HK-2 (cell line): ENCODE results near the gene C17orf75.

Experiments
- DNase-seq: peaks from one replicate; pipeline ENCODE4 v3.0.0-alpha.2; 2018; ENCODE audit not compliant: unreplicated experiment

The C17orf75 gene

DNA sequence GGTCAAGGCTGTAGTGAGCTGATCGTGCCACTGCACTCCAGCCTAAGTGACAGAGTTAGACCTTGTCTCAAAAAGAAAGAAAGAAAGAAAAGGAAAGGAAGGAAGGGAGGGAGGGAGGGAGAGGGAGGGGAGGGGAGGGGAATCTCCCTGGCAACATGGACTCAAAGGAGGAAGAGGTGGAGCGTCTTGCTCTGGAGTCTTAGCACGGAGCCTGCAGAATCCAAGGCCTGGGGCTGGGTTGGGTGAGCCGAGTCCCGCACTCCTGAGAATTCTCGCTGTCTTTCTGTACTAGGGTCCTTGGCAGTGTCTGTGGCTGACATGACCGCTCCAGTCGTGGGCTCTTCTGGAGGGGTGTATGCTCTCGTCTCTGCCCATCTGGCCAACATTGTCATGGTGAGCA, 36.9 kb downstream of the C17orf75 start:
- no peak for DNase-seq

GRCh38 chr17:32303781-32304288, 38.1 kb downstream of the C17orf75 start:
- DNase-seq, result no peak

DNA sequence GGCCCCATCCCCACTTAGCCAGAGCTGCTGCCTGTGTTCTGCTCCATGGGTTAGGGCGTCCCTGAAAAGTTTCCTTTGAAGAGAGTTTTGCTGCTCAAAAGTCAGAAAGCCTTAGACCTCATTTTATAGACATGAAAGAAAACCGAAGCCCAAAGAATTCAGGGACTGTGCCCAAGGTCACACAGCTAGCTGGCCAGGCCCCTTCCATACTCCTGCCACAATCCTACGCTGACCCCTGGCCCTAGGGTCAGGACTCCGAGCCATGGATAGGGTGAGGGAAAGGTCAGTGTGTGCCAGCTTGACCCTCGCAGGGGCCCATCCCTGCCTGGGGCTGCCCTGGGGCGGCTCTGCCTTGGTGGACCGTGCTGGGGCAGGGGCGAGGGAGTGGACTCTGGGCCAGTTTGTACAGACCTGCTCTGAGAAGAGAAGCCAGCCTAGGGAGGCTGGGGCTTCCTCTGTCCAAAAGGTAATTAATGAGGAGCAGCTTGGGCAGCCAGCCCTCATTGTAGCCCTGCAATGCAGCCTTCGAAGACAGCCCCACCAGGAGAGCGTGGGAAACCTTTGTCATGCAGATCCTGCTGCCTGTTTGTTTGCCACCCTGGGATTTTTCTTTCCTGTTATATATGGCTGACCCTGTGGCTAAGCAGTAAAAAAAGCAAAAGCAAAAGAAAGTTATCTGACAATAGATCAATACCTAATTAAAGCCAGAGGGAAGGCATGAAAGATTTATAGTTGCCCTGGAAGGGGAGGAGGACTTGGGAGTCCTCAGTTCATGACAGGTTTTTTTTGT, 38.9 kb downstream of the C17orf75 start:
- DNase-seq, result no peak

DNA sequence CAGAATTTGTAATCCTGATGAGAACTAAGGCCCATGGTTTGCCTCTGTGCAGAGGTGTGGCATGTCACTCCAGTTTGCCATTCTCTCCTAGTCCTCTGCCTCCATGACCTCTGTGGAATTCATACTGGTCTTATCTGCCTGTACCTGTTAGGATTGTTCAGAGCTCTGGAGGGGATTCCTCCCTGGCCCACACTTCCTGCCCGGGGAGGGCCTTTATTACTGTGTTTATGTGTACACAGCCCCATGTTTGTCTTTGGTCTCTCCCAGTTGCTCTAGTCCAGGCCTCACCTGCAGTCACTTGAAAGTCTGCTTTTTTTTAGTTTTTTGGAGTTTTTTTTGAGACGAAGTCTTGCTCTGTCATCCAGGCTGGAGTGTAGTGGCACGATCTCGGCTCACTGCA, 39.9 kb downstream of the C17orf75 start:
- DNase-seq, result no peak

- no peak for DNase-seq
Measured at GRCh38 chr17:32299580-32300164, 42.3 kb downstream of the C17orf75 start.

GRCh38 chr17:32298721-32299579, 43.0 kb downstream of the C17orf75 start:
- no peak for DNase-seq

DNA sequence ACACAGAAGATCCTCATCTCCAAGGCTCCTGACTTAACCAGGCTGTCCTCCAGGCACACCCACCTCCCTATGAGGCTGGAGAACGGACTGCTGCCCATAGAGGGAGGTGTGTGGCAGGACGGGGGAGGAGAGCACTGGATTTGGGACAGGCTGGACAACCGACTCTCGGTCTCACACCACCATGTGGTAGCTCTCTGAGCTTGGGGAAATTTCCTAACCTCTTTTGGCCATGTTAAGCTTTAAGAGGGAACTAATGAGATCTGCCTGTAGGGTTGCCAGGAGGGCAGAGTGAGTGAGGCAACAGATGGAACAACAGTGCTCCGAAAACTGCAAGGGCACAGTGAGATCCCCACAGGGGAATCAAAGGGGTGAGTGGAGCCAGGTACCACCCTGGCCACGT, 43.7 kb downstream of the C17orf75 start:
- no peak for DNase-seq

DNA sequence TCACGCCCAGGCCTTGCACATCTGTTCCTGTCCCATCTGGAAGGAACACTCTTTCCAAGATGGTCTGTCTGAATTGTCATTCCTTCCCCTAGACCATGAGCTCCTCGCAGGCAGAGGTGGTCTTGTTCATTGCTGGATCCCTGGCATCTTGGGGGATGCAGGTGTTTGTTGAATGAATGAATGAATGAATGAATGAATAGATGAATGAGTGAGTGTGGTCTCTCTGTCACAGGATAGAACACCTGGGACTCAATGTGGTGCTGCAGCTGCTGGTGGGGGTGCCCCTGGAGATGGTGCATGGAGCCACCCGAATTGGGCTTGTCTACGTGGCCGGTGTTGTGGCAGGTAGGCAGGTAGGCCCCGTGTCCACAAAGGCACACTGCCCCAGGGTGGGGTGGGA, 44.1 kb downstream of the C17orf75 start:
- DNase-seq, result no peak

DNA sequence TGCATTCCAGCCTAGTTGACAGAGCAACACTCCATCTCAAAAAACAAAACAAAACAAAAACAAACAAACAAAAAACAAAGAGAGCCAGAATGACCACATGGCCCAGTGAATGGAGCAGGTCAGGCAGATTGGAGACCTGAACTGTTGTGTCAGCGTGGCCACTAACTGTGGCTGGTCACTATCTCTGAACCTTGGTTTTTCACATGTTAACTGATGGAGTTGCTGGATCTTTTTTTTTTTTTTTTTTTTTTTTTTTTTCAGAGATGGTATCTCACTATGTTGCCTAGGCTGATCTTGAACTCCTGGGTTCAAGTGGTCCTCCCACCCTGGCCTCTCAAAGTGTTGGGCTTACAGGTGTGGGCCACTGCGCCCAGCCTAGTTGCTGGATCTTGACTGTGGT, 44.5 kb downstream of the C17orf75 start:
- DNase-seq, result no peak

DNA sequence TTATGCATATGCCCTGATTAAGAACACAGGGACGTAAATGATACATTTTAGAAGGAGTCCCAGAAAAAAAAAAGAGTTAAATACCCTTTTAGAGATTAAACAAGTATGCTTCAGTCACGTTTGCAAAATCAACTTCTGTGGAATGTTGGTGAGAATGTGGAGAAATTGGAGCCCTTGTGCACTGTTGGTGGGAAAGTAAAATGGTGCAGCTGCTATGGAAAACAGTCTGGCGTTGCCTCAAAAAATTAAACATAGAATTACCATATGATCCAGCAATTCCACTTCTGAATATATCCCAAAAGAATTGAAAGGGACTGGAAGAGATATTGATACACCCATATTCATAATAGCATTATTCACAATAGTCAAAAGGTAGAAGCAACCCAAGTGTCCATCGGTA, 49.9 kb downstream of the C17orf75 start:
- no peak for DNase-seq

DNA sequence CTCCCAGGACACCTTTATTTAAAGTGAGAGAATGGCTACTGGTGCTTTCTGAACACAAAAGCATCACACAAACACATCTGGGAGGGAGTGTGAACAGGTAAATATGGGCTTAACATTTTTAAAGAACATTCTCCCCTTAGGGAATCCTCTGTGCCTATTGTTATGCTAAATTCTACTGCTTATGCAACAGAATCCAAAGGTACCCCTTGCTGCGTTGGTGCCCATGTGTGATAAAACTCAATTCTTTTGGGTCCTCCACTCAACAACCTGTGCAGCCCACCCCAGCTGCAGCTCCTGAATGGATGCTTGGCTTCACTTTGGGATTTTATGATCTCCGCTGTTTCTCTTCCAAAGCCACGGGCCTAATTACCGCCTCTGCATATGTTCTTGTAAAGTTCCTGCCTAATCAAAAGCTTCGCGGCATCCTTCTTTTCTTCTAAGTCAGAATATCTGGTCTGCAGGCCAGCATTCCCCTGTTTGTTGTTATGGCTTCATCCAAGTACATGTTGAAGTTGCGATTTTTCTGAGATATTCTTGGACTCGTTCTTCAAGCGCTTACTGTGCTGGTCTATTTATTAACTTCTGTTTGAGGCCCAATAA, 52.4 kb downstream of the C17orf75 start:
- DNase-seq, result no peak

- DNase-seq, result no peak
Measured at GRCh38 chr17:32288615-32289014, 53.4 kb downstream of the C17orf75 start.

- no peak for DNase-seq
Measured at GRCh38 chr17:32287804-32288511, 54.0 kb downstream of the C17orf75 start.

- no peak for DNase-seq
Measured at GRCh38 chr17:32286518-32286900, 55.5 kb downstream of the C17orf75 start.

DNA sequence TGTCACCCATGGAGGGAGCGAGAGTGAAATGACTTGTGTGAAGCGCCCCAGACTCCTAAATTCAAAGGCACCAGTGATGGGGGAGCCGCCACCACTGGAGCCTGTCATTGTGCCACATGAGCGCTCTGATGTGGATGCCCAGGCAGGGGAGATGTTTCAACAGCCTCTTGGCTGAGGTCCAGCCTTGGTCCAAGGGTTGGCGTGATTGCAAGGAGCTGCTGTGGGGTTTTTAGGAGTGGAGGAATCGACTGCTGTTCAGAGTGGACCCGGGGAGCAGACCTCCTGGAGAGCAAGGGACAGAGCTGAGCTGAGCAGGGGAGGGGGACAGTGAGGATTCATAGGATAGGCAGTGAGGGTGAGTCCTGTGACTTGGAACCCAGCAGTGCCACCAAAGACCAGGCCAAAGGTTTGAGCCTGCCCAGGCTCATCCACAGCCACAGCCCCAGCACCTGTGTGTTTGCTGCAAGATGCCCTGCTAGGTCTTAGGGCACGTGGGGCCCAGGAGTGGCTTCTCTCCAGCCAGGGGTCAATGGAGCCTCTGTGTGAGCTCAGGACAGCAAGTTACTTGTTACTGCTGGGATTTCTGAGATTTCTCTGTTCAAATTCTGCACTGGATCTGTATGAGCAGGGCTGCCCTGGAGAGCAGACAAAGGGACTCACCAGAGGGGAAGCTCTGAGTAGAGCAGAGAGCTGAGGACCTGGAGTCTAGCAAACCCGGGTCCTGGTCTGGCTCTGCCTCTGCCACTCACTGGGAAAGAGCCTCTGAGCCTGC, 56.0 kb downstream of the C17orf75 start:
- no peak for DNase-seq

DNA sequence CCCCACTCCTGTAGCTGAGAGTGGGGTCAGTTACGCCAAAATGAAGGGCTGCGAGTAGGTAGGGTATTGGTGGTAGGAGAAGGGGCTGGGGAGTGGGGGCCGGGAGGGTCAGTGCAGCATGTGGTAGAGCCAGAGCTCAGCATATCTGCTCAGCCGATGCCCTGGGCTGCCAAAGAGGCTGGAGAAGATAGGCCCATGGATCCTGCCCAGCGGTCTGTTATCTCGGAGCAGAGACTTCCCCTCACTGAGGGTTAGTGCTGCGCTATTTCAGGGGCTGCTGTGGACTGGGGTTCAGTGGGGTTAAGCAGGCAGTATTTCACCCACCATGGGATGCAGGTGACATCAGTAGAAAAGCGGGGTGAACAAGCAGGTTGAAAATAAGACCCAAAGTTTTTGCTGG, 56.7 kb downstream of the C17orf75 start:
- DNase-seq, result no peak

DNA sequence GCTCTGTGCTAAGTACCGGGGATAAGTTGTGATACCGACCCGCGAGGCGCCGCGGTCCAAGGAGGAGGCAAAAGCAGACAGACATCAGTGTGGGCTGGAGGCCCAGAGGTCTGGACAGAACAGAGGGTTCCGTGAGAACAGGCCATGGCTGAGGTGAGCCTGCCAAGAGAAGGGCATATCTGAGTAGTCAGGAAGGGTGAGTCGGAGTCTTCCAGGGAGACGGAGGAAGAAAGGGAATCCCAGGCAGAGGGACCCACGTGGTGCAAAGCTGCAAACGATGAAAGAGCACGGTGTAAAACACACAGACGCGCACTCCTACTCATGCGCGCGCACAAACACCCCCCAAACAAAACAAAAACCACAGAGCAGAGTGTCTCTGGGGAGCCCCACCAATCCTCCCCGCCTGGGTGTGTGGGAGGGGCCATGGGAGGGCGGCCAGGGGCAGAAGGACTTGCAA, 58.2 kb downstream of the C17orf75 start:
- DNase-seq, result no peak

DNA sequence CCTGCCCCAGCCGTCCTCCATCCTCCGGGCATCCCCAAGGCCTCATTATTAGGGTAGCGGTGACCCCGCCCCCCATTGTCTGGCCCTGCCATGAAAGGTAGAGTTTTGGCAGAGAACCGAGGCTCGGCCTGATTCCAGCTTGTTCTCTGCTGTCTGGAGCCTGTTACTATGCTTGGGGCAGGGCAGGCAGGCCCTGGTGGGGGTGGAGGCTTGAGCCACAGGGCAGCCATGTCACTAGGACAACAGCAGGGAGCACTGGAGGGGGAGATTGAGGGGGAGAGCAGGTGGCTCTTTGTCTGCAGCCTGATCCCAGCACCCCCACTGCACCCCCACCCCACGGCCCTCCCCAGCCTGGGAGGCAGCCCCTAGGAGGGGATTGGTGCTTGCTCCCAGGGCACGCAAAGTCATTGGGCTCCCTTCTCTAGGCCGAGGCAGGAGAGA, 60.9 kb downstream of the C17orf75 start:
- no peak for DNase-seq

- no peak for DNase-seq
Measured at GRCh38 chr17:32279891-32280716, 61.9 kb downstream of the C17orf75 start.

DNA sequence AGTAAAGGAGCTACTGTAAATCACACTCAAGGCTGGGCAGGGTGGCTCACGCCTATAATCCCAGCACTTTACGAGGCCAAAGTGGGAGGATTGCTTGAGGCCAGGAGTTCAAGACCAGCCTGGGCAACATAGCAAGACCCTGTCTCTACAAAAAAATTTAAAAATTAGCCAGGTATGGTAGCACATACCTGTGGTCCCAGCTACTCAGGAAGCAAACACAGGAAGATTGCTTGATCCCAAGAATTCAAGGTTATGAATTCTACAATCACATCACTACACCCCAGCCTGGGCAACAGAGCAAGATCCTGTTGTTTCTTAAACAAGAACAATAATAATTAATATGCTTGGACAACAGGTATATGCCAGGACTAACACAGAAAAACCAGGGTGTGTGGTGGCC, 63.2 kb downstream of the C17orf75 start:
- DNase-seq, result no peak
